Measurements from ENCODE around the gene NKD1. TPM values are rescaled to one million over a fixed set of nuclear protein-coding genes. Genes with fewer than 3 reads are reported as not detected.

Gene NKD1
- total RNA-seq, 2 donors from 2014 or later: 1.1 to 3.0 TPM

DNA sequence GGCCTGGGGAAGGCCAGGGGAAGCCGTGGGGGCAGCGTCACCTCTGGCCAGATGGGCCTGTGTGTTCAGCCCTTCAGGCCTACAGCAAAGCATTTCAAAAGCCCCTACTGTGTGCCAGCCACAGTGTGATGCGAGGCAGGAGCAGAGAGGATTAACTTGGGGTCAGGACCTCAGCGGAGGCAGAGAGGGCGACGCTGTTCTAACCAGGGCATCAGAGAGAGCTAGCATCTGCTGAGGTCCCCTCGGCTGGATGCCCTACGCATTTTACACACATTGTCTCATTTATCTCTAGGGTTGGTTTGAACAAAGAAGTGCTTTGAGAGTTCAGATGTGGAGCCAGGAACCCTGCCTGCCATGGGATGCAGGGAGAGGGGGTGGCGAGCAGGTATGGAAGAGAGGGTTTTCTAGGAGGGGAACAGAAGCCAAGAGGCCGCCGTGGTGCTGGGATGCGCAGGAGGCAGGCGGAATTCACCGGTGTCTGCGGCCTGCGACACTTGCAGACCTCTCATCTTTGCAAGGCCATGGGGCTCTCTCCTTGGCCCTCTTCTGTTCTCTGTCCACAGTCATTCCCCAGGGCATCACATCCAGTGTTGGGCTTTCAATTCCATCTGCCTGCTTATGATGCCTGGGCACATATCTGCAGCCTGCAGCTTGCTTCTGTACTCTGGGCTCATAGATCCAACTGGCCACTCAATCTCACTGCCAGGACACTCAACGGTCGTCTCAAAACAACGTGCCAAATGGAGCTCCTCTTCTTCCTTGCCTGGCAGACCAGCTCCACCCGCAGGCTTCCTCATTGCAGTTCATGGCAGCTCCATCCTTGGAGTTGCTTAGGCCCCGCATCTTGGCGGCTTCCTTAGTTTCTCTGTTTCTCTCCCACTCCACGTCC, 8.1 kb upstream of the NKD1 start:
- Histone ChIP-seq H3K27me3 (no peaks in the 10 kb centered on the region), H3K27ac (no peak overlapping the region), H3K4me1 (no peaks in the 10 kb centered on the region), H3K9me3 (no peaks in the 10 kb centered on the region), H3K36me3 (no peaks in the 10 kb centered on the region), H3K4me3 (no peak overlapping the region)
- DNase-seq (ENCODE audit: low spot score): no peak
- TF ChIP-seq, protein P1, sequence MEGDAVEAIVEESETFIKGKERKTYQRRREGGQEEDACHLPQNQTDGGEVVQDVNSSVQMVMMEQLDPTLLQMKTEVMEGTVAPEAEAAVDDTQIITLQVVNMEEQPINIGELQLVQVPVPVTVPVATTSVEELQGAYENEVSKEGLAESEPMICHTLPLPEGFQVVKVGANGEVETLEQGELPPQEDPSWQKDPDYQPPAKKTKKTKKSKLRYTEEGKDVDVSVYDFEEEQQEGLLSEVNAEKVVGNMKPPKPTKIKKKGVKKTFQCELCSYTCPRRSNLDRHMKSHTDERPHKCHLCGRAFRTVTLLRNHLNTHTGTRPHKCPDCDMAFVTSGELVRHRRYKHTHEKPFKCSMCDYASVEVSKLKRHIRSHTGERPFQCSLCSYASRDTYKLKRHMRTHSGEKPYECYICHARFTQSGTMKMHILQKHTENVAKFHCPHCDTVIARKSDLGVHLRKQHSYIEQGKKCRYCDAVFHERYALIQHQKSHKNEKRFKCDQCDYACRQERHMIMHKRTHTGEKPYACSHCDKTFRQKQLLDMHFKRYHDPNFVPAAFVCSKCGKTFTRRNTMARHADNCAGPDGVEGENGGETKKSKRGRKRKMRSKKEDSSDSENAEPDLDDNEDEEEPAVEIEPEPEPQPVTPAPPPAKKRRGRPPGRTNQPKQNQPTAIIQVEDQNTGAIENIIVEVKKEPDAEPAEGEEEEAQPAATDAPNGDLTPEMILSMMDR (IDR thresholded peaks at IDR 0.05): no peak

DNA sequence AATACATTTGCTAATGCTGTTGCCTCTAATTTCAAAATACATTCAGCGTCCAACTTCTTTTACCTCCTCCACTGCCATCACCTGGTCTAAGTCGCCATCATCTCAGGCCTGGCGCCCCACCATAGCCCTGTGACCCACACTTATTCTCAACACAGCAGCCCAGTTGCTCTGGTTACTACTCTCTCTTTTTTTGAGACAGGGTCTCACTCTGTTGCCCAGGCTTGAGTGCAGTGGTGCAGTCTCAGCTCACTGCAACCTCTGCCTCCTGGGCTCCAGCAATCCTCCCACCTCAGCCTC, 7.5 kb upstream of the NKD1 start:
- H3K9me3 ChIP-seq: no peaks in the 10 kb centered on the region
- H3K27ac ChIP-seq: no peak overlapping the region
- no peak for DNase-seq (ENCODE audit: low spot score)
- TF ChIP-seq, protein P1 (IDR thresholded peaks at IDR 0.05): no peak
- H3K36me3 ChIP-seq: no peaks in the 10 kb centered on the region
- no peak overlapping the region for H3K4me3 ChIP-seq
- no peaks in the 10 kb centered on the region for H3K27me3 ChIP-seq
- no peaks in the 10 kb centered on the region for H3K4me1 ChIP-seq

GRCh38 chr16:50542703-50543102, 5.5 kb upstream of the NKD1 start:
- peaks cover 0 to 6% of the 10 kb centered on the region in 2 donors for H3K4me1 ChIP-seq
- no peaks in the 10 kb centered on the region for H3K36me3 ChIP-seq
- no peak overlapping the region for H3K27ac ChIP-seq
- no peak overlapping the region for H3K4me3 ChIP-seq
- peaks cover 0 to 5% of the 10 kb centered on the region in 2 donors for H3K27me3 ChIP-seq
- H3K9me3 ChIP-seq: no peaks in the 10 kb centered on the region
- DNase-seq (ENCODE audit: low spot score): no peak
- TF ChIP-seq, protein P1 (IDR thresholded peaks at IDR 0.05): no peak

GRCh38 chr16:50546125-50546524, 2.1 kb upstream of the NKD1 start:
- H3K4me1 ChIP-seq: peaks cover 0 to 18% of the 10 kb centered on the region in 2 donors
- DNase-seq (ENCODE audit: low spot score): no peak
- no peaks in the 10 kb centered on the region for H3K9me3 ChIP-seq
- peaks cover 0 to 5% of the 10 kb centered on the region in 2 donors for H3K27me3 ChIP-seq
- no peak overlapping the region for H3K4me3 ChIP-seq
- no peak overlapping the region for H3K27ac ChIP-seq
- no peaks in the 10 kb centered on the region for H3K36me3 ChIP-seq
- TF ChIP-seq, protein P1 (IDR thresholded peaks at IDR 0.05): no peak

DNA sequence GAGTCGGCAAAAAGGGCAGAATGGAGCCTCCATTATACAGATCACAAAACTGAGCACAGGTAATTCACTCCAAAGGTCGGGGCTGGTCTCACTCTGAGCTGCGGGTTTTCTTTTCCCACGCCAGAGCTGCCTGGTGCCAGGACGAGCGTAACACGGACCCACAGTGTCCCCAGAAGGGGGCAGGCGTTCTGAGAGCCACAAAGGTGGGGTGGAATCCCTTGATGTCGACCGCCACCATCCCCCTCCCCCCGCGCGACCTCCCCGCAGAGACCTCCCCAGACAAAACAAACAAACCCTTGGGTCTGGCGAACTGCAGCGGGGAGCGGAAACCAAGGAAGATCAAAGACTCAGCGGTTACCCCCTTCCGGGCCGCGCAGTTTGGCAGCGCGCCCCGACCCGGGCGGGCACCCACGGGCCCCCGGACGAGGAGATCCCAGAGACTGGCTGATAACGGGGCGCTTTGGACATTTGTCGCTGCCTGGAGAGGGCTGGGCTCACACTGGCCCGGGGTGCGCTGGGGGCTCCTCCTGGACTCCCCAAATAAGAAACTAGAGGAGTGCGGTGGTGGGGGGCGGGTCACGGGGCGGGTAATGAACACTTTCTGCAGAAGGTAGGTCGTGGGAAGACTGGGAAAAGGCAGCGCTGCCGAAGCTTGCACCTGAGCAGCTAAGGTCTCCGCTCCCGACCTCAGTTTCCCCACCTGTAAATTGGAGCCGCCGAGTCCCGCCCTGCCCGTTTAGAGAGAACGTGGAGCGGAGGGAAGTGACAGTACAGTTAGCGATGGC, 664 bp upstream of the NKD1 start:
- H3K27me3 ChIP-seq: peaks cover 0 to 5% of the 10 kb centered on the region in 2 donors
- peaks cover 0 to 18% of the 10 kb centered on the region in 2 donors for H3K4me1 ChIP-seq
- no peak for DNase-seq (ENCODE audit: low spot score)
- H3K27ac ChIP-seq: no peak overlapping the region
- TF ChIP-seq, protein P1 (IDR thresholded peaks at IDR 0.05): peak in 1 of 2 donors; percentile 34
- H3K9me3 ChIP-seq: no peaks in the 10 kb centered on the region
- H3K36me3 ChIP-seq: no peaks in the 10 kb centered on the region
- peak overlapping the region; percentile 59 to 76 for H3K4me3 ChIP-seq

All from right atrium auricular region (tissue), 2 donors.